Retinal pigment epithelial cell (primary cell): ENCODE data around the gene NACC2.

Experiments
- DNase-seq: peaks from one replicate; pipeline ENCODE4 v3.0.0-alpha.2; 2010; ENCODE audit warnings: low read depth
- H3K4me3 ChIP-seq: 2 replicates; pipeline ENCODE4 v1.5.1; 2011; ENCODE audit warnings: mild to moderate bottlenecking, low read length, control low read depth, moderate library complexity
- TF ChIP-seq, protein P1 (sequence below): conservative IDR thresholded peaks from 2 replicates; pipeline ENCODE4 v1.5.1; 2011; ENCODE audit warnings: low read depth, low read length, control low read depth, inconsistent platforms

Gene NACC2

DNA sequence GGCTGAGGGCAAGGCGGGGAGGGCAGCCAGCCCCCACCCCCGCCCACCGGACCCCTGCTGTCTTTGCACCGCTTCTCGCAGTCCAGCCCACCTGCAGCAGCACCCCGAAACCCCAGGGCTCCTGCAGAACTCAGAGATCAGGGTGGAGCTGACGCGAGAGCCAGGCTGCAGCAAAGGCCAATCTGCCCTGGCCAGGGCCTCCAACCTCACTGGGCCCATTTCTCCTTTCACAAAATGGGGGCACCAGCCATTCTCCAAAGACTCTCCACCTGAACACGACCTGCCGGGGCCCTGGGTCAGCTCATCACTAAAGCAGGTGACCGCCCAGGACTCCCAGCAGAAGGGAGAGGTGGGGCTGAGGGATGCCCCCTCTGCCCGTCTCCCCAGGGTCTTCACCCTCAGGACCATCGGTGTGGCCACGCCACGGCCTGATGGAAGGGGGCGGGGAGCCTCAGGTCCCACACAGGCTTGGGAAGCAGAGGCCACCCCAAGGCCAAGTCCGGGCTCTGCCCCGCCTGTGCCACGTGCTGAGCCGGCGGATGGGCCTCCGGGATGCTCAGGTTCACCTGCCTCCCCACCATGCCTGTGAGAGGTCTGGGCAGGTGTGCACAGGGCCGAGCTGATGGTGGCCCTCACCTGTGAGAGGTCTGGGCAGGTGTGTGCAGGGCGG, 13.1 kb downstream of the NACC2 start:
- H3K4me3 ChIP-seq: no peak overlapping the region
- no peak for DNase-seq
- TF ChIP-seq, protein P1, sequence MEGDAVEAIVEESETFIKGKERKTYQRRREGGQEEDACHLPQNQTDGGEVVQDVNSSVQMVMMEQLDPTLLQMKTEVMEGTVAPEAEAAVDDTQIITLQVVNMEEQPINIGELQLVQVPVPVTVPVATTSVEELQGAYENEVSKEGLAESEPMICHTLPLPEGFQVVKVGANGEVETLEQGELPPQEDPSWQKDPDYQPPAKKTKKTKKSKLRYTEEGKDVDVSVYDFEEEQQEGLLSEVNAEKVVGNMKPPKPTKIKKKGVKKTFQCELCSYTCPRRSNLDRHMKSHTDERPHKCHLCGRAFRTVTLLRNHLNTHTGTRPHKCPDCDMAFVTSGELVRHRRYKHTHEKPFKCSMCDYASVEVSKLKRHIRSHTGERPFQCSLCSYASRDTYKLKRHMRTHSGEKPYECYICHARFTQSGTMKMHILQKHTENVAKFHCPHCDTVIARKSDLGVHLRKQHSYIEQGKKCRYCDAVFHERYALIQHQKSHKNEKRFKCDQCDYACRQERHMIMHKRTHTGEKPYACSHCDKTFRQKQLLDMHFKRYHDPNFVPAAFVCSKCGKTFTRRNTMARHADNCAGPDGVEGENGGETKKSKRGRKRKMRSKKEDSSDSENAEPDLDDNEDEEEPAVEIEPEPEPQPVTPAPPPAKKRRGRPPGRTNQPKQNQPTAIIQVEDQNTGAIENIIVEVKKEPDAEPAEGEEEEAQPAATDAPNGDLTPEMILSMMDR: no peak

DNA sequence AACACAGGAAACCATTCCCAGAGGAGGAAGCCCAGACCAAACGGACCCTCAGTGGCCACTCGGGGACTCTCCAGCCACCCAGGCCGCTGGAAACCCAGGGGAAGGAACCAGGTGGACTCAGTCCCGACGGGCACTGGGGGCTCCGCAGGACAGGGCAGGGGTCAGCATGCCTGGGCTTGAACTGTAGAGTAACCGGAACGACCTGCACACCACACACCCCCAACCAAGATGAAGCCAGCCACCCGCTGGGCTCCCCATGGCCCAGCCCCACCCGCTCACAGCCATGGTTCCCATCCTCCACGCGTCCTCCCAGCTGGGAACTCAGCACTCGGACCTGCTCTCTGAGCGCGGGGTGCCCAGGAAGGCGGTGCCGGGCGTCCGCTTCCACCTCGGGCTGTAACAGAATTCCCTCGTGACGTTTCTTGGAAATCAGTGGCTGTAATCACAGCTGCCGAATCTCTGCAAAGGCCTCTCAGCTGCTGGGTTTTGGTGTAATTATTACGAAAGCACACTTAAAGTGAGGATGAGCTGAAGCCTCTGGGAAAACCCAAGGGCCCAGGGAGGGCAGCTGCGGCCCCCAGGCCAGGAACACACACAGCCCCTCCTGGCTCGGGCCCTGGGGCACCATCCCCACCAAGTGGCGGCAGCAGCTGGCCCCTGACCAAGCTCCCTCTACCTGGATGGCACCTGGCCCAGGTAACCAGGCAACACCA, 13.8 kb downstream of the NACC2 start:
- no peak for DNase-seq
- TF ChIP-seq, protein P1: no peak
- no peak overlapping the region for H3K4me3 ChIP-seq

DNA sequence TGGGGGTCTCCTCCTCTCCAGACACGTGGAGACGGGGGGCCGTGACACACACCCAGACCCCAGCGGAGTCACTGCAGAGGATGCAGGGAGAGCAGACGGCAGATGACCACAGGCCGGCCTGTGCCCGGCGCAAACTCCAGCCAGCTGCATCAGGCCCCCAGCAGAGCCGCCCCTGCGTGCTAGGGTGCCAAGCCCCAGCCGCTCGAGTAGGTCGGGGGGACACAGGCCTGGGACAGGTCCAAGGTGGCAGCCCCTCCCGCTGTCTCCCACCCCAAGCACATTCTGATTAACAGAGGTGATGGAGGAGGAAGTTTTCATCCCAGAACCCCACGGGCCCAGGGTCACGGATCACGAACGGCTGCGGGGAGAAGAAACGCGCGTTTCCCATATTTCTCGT, 14.4 kb downstream of the NACC2 start:
- TF ChIP-seq, protein P1: no peak
- no peak for DNase-seq
- H3K4me3 ChIP-seq: no peak overlapping the region

DNA sequence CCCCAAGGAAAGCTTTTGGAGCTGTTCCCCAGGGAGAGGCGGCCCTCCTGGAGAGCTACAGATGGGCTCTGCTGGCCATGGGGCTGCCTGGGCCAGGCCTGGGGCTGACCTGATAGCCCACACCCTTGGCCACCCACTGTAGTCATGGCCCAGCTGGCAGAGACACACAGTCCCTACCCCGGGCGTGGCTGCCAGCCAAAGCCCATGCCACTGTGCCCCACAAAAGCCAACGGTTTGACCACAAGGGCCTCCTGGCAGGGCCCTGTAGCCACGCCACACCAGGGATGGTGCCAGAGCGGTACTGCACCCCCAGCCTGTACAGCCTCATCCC, 15.2 kb downstream of the NACC2 start:
- TF ChIP-seq, protein P1: no peak
- no peak for DNase-seq
- H3K4me3 ChIP-seq: no peak overlapping the region

DNA sequence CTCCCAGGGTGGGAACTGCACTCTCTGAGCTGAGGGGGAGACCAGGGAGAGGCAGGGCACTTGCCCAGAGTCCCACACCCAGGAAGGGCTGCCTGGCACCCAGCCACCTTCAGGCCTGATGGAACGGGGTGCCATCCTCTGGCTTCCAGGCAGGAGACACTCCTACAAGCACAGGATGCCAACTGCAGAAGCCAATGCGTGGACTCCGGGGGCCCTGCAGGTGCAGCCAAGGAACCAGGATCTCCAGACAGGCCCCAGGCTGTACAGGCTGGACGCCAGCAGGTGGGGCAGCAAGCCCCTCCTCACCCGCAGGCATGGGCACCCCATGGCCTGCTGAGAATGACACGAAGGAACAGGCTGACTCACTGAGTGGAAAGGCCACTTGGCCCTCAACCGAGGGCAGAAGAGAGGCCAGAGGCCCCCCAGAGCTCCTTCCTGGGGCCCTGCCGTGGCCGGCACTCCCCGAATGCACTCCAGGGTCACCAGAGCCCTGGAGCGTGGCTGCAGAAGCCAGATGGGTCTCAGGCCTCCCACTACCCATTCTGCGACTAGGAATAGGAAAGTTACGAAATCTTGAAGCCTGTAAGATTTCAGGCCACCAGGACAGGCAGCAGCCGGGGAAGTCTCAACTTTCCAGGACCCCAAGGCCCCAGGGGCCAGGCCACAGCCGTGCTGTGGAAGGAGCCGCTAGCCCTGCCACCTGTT, 15.7 kb downstream of the NACC2 start:
- DNase-seq: no peak
- TF ChIP-seq, protein P1: peak; percentile 18
- no peak overlapping the region for H3K4me3 ChIP-seq

DNA sequence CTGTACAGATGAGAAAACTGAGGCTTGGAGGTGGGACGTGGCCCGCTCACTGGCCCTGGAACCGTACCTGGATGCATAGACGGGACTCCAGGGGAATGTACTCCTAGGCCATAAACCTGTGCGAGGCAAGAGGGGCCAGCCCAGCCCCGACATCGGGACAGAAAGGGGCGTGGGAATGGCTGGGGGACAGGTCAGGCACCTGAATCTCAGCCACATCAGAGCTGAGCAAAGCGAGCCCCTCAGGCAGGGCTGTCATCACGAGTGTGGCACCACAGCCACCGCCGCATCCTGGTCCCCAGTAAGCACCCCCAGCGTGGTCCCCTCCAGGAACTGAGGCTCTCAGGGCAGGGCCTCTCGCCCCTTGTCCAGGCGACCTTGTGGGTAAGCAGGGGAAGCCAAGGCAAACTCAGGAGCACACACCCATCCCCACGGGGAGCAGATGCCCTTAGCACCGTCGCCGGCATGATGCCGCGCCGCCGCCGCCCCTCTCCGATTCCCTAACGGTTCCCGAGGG, 16.5 kb downstream of the NACC2 start:
- H3K4me3 ChIP-seq: no peak overlapping the region
- TF ChIP-seq, protein P1: no peak
- DNase-seq: no peak
